22Rv1 (cell line): ENCODE measurements around the gene H3-3A.

Experiments used
- CTCF ChIP-seq: fragments of 450-650 bp; IDR thresholded peaks from 2 replicates; pipeline ENCODE4 v1.5.1; 2017; ENCODE audit warnings: mild to moderate bottlenecking
- ZFX ChIP-seq: fragments of 450-650 bp; IDR thresholded peaks from 2 replicates; pipeline ENCODE4 v1.6.1; 2017; ENCODE audit warnings: antibody characterized with exemption, borderline replicate concordance

GRCh38 chr1:226120398-226120797 is 57.9 kb downstream of the H3-3A start:
- no peak for TF ChIP-seq CTCF
- no peak for TF ChIP-seq ZFX
